HepG2 (cell line): ENCODE results near the gene C2CD2. TPM values are rescaled to one million over a fixed set of nuclear protein-coding genes. Genes with fewer than 3 reads are reported as not detected.

ENCODE experiments used
- FOXP1 ChIP-seq, 2 experiments: fragments of 450-650 bp in 1 of 2; IDR thresholded peaks; 2 replicates each; pipeline ENCODE4 v1.6.1; 2017 to 2018; ENCODE audit warnings: antibody characterized with exemption in 1 of 2
- GPN1 ChIP-seq: sonication (generic); formaldehyde crosslinking; IDR thresholded peaks from 2 replicates; pipeline ENCODE4 v1.5.1; 2020; ENCODE audit warnings: missing genetic modification reagents, borderline replicate concordance
- MED8 ChIP-seq: sonication (generic); formaldehyde crosslinking; IDR thresholded peaks from 2 replicates; pipeline ENCODE4 v1.8.1; 2023; ENCODE audit warnings: mild to moderate bottlenecking, missing genetic modification reagents; ENCODE audit not compliant: insufficient replicate concordance
- RNF2 ChIP-seq: fragments of 450-650 bp; conservative IDR thresholded peaks from 2 replicates; pipeline ENCODE4 v1.6.1; 2016; ENCODE audit warnings: low read depth
- TCF12 ChIP-seq, 2 experiments: fragments of 450-650 bp in 1 of 2; sonication (generic) in 1 of 2; formaldehyde crosslinking in 1 of 2; IDR thresholded peaks; 2 replicates each; pipeline versions ENCODE4 v1.6.1 to v1.8.0; 2017 to 2022; ENCODE audit warnings: antibody characterized with exemption in 1 of 2, mild to moderate bottlenecking in 1 of 2, missing genetic modification reagents in 1 of 2, moderate library complexity in 1 of 2
- ZNF124 ChIP-seq: sonication (generic); formaldehyde crosslinking; IDR thresholded peaks from 2 replicates; pipeline ENCODE4 v1.4.0; 2020; ENCODE audit warnings: missing genetic modification reagents
- ZNF841 ChIP-seq: sonication (generic); formaldehyde crosslinking; IDR thresholded peaks from 2 replicates; pipeline ENCODE4 v1.8.1; 2023; ENCODE audit warnings: missing genetic modification reagents, borderline replicate concordance
- polyA plus RNA-seq, 8 experiments: library from polyadenylated mRNA; depleted of rRNA in 3 of 8; stranded (reverse) in 7 of 8; unstranded in 1 of 8; fragments of >200 nt; fragmentation: Illumina TruSeq in 4 of 8; extraction: Trizol in 4 of 8; gene quantifications; 2 replicates each; pipeline versions ENCODE4 v1.2.1 to v1.2.3, GENCODE V29; 2011 to 2016; ENCODE audit warnings: low read depth in 4 of 8, missing spikeins in 1 of 8, mixed read lengths in 1 of 8; ENCODE audit not compliant: insufficient read depth in 1 of 8
- small RNA-seq, 3 experiments: library from RNA; depleted of rRNA; stranded (forward); fragments of <200 nt; gene quantifications; one replicate each; pipeline ENCODE3, GENCODE V24; 2012; ENCODE audit warnings: low read depth in 2 of 3, low replicate concordance in 1 of 3; ENCODE audit not compliant: insufficient read length in 3 of 3, insufficient read depth in 2 of 3
- total RNA-seq, 5 experiments: library from RNA; depleted of rRNA; stranded (reverse); fragments of >200 nt; fragmentation: Illumina TruSeq; extraction: Trizol; gene quantifications; 2 replicates each; pipeline ENCODE4 v1.2.3, GENCODE V29; 2016; ENCODE audit warnings: low read depth in 1 of 5
- TF ChIP-seq, protein P1 (sequence below): sonication (generic); formaldehyde crosslinking; IDR thresholded peaks from 2 replicates; pipeline ENCODE4 v1.5.1; 2020; ENCODE audit warnings: missing genetic modification reagents, mild to moderate bottlenecking, borderline replicate concordance
- TF ChIP-seq, protein P2 (sequence below): sonication (generic); formaldehyde crosslinking; IDR thresholded peaks from 2 replicates; pipeline ENCODE4 v1.8.1; 2023; ENCODE audit warnings: mild to moderate bottlenecking, missing genetic modification reagents, borderline replicate concordance

The C2CD2 gene
- total and polyA plus RNA-seq, 2 of the 13 experiments (the other 11 are each of a cell fraction or from before 2014, with no cell fraction given), result 12.5 to 19.7 TPM

DNA sequence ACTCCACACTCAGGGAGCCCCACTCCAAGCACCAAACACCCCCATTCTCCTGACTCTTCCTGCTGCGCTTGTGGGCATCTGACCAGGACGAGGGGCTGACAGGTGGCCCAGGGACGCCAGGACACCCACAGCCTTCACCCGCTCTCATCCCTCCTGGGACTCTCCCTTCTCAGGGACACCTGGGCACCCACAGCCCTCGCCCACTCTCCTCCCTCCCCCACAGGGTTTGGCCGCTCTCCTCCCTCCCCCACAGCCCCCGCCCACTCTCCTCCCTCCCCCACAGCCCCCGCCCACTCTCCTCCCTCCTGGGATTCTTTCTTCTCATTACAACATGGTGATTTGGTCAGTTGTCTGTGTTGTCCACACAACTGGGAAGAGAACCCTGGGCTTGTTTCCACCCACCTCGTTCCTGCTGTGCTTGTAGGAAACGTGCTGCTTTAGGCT, 118.1 kb downstream of the C2CD2 start (continued):
- TF ChIP-seq, protein P1, sequence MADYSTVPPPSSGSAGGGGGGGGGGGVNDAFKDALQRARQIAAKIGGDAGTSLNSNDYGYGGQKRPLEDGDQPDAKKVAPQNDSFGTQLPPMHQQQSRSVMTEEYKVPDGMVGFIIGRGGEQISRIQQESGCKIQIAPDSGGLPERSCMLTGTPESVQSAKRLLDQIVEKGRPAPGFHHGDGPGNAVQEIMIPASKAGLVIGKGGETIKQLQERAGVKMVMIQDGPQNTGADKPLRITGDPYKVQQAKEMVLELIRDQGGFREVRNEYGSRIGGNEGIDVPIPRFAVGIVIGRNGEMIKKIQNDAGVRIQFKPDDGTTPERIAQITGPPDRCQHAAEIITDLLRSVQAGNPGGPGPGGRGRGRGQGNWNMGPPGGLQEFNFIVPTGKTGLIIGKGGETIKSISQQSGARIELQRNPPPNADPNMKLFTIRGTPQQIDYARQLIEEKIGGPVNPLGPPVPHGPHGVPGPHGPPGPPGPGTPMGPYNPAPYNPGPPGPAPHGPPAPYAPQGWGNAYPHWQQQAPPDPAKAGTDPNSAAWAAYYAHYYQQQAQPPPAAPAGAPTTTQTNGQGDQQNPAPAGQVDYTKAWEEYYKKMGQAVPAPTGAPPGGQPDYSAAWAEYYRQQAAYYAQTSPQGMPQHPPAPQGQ (CRISPR knock-in tag), result no peak
- TF ChIP-seq MED8 (CRISPR knock-in tag) (no peak), RNF2 (no peak), TCF12 (IDR thresholded peaks at IDR 0.05) (no peak), TCF12 (CRISPR knock-in tag; IDR thresholded peaks at IDR 0.05) (no peak), ZNF841 (CRISPR knock-in tag) (no peak), GPN1 (no peak), ZNF124 (CRISPR knock-in tag) (no peak), FOXP1 (IDR thresholded peaks at IDR 0.05) (no peak), FOXP1 (CRISPR knock-in tag; IDR thresholded peaks at IDR 0.05) (no peak)
- TF ChIP-seq, protein P2, sequence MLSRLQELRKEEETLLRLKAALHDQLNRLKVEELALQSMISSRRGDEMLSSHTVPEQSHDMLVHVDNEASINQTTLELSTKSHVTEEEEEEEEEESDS (CRISPR knock-in tag), result no peak

Small RNA genes within 50 kb of the gene (small RNA-seq; reads per million reads assigned to genes)
- gene RF00334, result 0 reads per million in 3 experiments

Other genes with a start within 250 kb of the C2CD2 start
- gene RIPK4, start 187.0 kb downstream of the C2CD2 start, total RNA-seq (2016; rRNA removed; fragmentation: Illumina TruSeq; extraction: Trizol), result 4.9 and 5.3 TPM in 2 replicates
- 3.1 and 3.7 TPM in 2 replicates for gene RIPK4, start 187.0 kb downstream of the C2CD2 start, polyA plus RNA-seq (2011; rRNA removed)
- gene PRDM15, start 74.7 kb downstream of the C2CD2 start, total RNA-seq (2016; rRNA removed; fragmentation: Illumina TruSeq; extraction: Trizol), result 4.0 and 4.2 TPM in 2 replicates
- 6.9 and 8.7 TPM in 2 replicates for gene PRDM15, start 74.7 kb downstream of the C2CD2 start, polyA plus RNA-seq (2011; rRNA removed)
- gene ZBTB21, start 56.3 kb upstream of the C2CD2 start, total RNA-seq (2016; rRNA removed; fragmentation: Illumina TruSeq; extraction: Trizol), result 6.1 and 7.7 TPM in 2 replicates
- gene ZBTB21, start 56.3 kb upstream of the C2CD2 start, polyA plus RNA-seq (2011; rRNA removed), result 2.5 and 4.5 TPM in 2 replicates
- gene UMODL1, start 117.3 kb upstream of the C2CD2 start, total RNA-seq (2016; rRNA removed; fragmentation: Illumina TruSeq; extraction: Trizol), result not detected in 2 replicates
- not detected in 2 replicates for gene UMODL1, start 117.3 kb upstream of the C2CD2 start, polyA plus RNA-seq (2011; rRNA removed)